HepG2 (cell line): Measurements from ENCODE around the gene TBC1D30.

ENCODE experiments used
- ARNT ChIP-seq: fragments of 450-650 bp; IDR thresholded peaks from 2 replicates; pipeline ENCODE4 v1.6.1; 2017
- CBX2 ChIP-seq, 2 experiments: fragments of 200-600 bp in 1 of 2; sonication (generic); formaldehyde crosslinking in 1 of 2; IDR thresholded peaks; 2 replicates each; pipeline versions ENCODE4 v1.7.0 to v1.8.1; 2018 to 2022; ENCODE audit warnings: low read depth in 2 of 2, low read length in 1 of 2, mild to moderate bottlenecking in 1 of 2, missing genetic modification reagents in 1 of 2
- CTCF ChIP-seq: sonication (generic); formaldehyde crosslinking; IDR thresholded peaks from 2 replicates; pipeline ENCODE4 v1.5.0; 2020; ENCODE audit warnings: mild to moderate bottlenecking, missing genetic modification reagents, moderate library complexity
- EZH2 ChIP-seq: conservative IDR thresholded peaks from 2 replicates; pipeline ENCODE4 v1.6.1; 2012; ENCODE audit warnings: mild to moderate bottlenecking, low read depth, low read length, moderate library complexity
- MYC ChIP-seq: sonication (generic); formaldehyde crosslinking; IDR thresholded peaks from 2 replicates; pipeline ENCODE4 v1.9.0; 2021; ENCODE audit warnings: missing genetic modification reagents, borderline replicate concordance
- NFE2L2 ChIP-seq: fragments of 150-350 bp; IDR thresholded peaks from 2 replicates; pipeline ENCODE4 v1.6.1; 2014; ENCODE audit warnings: low read length
- POLR2A ChIP-seq, 2 experiments: IDR thresholded peaks; 2 replicates each; pipeline ENCODE4 v1.6.1; 2011; ENCODE audit warnings: low read depth in 2 of 2, low read length in 2 of 2, mild to moderate bottlenecking in 1 of 2, moderate library complexity in 1 of 2; ENCODE audit not compliant: insufficient read depth in 1 of 2
- ZBTB44 ChIP-seq: sonication (generic); formaldehyde crosslinking; IDR thresholded peaks from 2 replicates; pipeline ENCODE4 v1.4.0; 2020; ENCODE audit warnings: missing genetic modification reagents
- ZKSCAN1 ChIP-seq: fragments of 150-350 bp; IDR thresholded peaks from 2 replicates; pipeline ENCODE4 v1.6.1; 2014; ENCODE audit warnings: low read length
- ZMYM4 ChIP-seq: sonication (generic); formaldehyde crosslinking; IDR thresholded peaks from 2 replicates; pipeline ENCODE4 v1.8.1; 2023; ENCODE audit warnings: mild to moderate bottlenecking, missing genetic modification reagents
- ZSCAN30 ChIP-seq: sonication (generic); formaldehyde crosslinking; IDR thresholded peaks from 2 replicates; pipeline ENCODE4 v1.5.0; 2020; ENCODE audit warnings: mild to moderate bottlenecking, missing genetic modification reagents
- TF ChIP-seq, protein P1 (sequence below): sonication (generic); formaldehyde crosslinking; IDR thresholded peaks from 2 replicates; pipeline ENCODE4 v1.5.0; 2020; ENCODE audit warnings: missing genetic modification reagents, mild to moderate bottlenecking, borderline replicate concordance

DNA sequence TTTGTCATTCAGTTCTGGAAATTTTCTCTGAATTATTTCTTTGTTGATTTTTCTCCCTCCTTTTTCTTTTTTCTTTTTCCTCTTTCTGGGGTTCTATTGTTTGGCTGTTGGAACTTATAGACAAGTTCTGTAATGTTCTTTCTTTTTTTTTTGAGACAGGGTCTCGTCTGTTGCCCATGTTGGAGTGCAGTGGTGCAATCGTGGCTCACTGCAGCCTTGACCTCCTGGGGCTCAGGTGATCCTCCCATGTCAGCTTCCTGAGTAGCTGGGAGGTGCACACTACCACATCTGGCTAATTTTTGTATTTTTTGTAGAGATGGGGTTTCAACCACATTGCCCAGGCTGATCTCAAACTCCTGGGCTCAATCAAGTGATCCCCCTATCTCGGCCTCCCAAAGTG, 30.1 kb upstream of the TBC1D30 start:
- TF ChIP-seq ZSCAN30 (CRISPR knock-in tag) (no peak), NFE2L2 (no peak), MYC (no peak), EZH2 (no peak), ARNT (no peak), ZKSCAN1 (no peak), CTCF (CRISPR knock-in tag) (no peak), ZBTB44 (CRISPR knock-in tag) (no peak), ZMYM4 (CRISPR knock-in tag) (no peak), CBX2 (IDR thresholded peaks at IDR 0.05; ENCODE audit: low read depth, low read length) (no peak), CBX2 (CRISPR knock-in tag; IDR thresholded peaks at IDR 0.05; ENCODE audit: low read depth) (no peak), POLR2A (IDR thresholded peaks at IDR 0.05; ENCODE audit: insufficient read depth in 1 of 2, low read depth in 2 of 2, low read length in 2 of 2) (no peak)
- TF ChIP-seq, protein P1, sequence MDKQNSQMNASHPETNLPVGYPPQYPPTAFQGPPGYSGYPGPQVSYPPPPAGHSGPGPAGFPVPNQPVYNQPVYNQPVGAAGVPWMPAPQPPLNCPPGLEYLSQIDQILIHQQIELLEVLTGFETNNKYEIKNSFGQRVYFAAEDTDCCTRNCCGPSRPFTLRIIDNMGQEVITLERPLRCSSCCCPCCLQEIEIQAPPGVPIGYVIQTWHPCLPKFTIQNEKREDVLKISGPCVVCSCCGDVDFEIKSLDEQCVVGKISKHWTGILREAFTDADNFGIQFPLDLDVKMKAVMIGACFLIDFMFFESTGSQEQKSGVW: no peak
